Endothelial cell (in vitro differentiated cells): ENCODE measurements around the gene B4GALNT4. TPM values are rescaled to one million over a fixed set of nuclear protein-coding genes. Genes with fewer than 3 reads are reported as not detected.

Experiments
- DNase-seq: peaks from one replicate; pipeline ENCODE4 v3.0.0; 2021; ENCODE audit warnings: low spot score
- H3K27ac Mint-ChIP-seq: one replicate; pipeline ENCODE4 v1.8.0; 2021; ENCODE audit warnings: mixed read lengths, inconsistent platforms; ENCODE audit not compliant: unreplicated experiment
- H3K27me3 Mint-ChIP-seq: one replicate; pipeline ENCODE4 v1.8.0; 2021; ENCODE audit warnings: mild to moderate bottlenecking, moderate library complexity, mixed read lengths, inconsistent platforms; ENCODE audit not compliant: unreplicated experiment
- H3K36me3 Mint-ChIP-seq: one replicate; pipeline ENCODE4 v1.8.0; 2021; ENCODE audit warnings: mild to moderate bottlenecking, low read depth, mixed read lengths, inconsistent platforms; ENCODE audit not compliant: unreplicated experiment
- H3K4me1 Mint-ChIP-seq: one replicate; pipeline ENCODE4 v1.8.0; 2021; ENCODE audit warnings: mild to moderate bottlenecking, mixed read lengths, inconsistent platforms; ENCODE audit not compliant: unreplicated experiment
- H3K4me3 Mint-ChIP-seq: one replicate; pipeline ENCODE4 v1.8.0; 2021; ENCODE audit warnings: mild to moderate bottlenecking, mixed read lengths, inconsistent platforms; ENCODE audit not compliant: unreplicated experiment
- H3K9me3 Mint-ChIP-seq: one replicate; pipeline ENCODE4 v1.8.0; 2021; ENCODE audit warnings: mixed read lengths, inconsistent platforms; ENCODE audit not compliant: unreplicated experiment
- total RNA-seq: library from RNA; stranded (reverse); fragmentation: NEBNext Ultra II Directional; extraction: Animal tissue kit (Norgen Biotek cat#: 25700); gene quantifications from one replicate; pipeline ENCODE4 v1.2.1, GENCODE V29; 2021; ENCODE audit not compliant: unreplicated experiment
- TF ChIP-seq, protein P1 (sequence below): fragments of 200-600 bp; sonication (generic); IDR thresholded peaks from one replicate; pipeline ENCODE4 v1.5.0; 2021; ENCODE audit warnings: antibody characterized with exemption; ENCODE audit not compliant: unreplicated experiment

B4GALNT4 gene
- total RNA-seq, 1 donor from 2014 or later, result 14.9 TPM

GRCh38 chr11:425301-425700 lies 56.0 kb downstream of the B4GALNT4 start:
- Mint-ChIP-seq H3K36me3 (no peaks in the 10 kb centered on the region), H3K27me3 (peaks cover 7% of the 10 kb centered on the region), H3K27ac (no peak overlapping the region), H3K4me3 (no peak overlapping the region), H3K9me3 (no peaks in the 10 kb centered on the region), H3K4me1 (no peaks in the 10 kb centered on the region)
- TF ChIP-seq, protein P1, sequence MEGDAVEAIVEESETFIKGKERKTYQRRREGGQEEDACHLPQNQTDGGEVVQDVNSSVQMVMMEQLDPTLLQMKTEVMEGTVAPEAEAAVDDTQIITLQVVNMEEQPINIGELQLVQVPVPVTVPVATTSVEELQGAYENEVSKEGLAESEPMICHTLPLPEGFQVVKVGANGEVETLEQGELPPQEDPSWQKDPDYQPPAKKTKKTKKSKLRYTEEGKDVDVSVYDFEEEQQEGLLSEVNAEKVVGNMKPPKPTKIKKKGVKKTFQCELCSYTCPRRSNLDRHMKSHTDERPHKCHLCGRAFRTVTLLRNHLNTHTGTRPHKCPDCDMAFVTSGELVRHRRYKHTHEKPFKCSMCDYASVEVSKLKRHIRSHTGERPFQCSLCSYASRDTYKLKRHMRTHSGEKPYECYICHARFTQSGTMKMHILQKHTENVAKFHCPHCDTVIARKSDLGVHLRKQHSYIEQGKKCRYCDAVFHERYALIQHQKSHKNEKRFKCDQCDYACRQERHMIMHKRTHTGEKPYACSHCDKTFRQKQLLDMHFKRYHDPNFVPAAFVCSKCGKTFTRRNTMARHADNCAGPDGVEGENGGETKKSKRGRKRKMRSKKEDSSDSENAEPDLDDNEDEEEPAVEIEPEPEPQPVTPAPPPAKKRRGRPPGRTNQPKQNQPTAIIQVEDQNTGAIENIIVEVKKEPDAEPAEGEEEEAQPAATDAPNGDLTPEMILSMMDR, result no peak
- DNase-seq, result no peak

- H3K4me1 Mint-ChIP-seq, result no peaks in the 10 kb centered on the region
- H3K9me3 Mint-ChIP-seq, result no peaks in the 10 kb centered on the region
- H3K4me3 Mint-ChIP-seq, result no peak overlapping the region
- H3K27me3 Mint-ChIP-seq, result peaks cover 7% of the 10 kb centered on the region
- no peak overlapping the region for H3K27ac Mint-ChIP-seq
- no peaks in the 10 kb centered on the region for H3K36me3 Mint-ChIP-seq
- DNase-seq, result no peak
- TF ChIP-seq, protein P1, result no peak
Measured at GRCh38 chr11:426851-427250, 57.6 kb downstream of the B4GALNT4 start.

DNA sequence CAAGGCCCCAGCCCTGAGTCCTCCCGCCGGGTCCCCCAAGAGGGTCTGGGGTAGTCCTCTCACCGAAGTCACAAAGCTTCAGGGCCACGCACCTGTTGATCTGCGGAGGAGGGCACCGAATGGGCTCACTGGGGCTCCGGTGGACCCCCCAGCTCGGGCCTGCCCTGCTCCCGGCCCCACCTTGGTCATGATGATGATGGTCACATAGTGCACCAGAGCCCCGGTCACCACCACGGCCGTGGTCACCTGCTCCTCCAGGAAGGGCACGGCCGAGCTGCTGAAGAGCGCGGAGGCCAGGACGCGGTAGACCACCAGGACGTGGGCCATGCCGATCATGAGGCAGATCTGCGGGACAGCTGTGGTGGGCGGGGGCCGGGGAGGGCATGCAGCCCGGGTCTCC lies 59.0 kb downstream of the B4GALNT4 start:
- Mint-ChIP-seq H3K4me3 (no peak overlapping the region), H3K27ac (no peak overlapping the region), H3K9me3 (no peaks in the 10 kb centered on the region), H3K36me3 (no peaks in the 10 kb centered on the region), H3K4me1 (no peaks in the 10 kb centered on the region), H3K27me3 (peaks cover 11% of the 10 kb centered on the region)
- DNase-seq, result no peak
- TF ChIP-seq, protein P1, result no peak

DNA sequence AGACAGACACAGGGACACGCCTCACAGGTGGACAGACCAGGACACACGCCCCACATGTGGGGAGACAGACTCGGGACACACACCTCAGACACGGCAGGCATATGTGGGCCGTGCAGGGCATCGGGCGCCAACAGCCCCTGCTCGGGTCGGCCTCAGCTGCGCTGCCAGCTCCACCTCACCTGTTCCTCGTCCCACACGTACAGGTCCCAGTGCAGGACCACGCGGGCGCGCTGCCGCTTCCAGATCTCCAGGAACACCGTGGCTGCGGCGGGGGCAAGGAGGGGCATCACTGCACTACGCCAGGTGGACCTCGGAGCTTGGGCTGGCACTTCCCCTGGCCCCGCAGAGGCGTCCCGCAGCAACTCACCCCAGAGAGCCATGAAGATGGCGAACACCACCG lies 60.1 kb downstream of the B4GALNT4 start:
- TF ChIP-seq, protein P1, result no peak

GRCh38 chr11:429931-430456 lies 60.7 kb downstream of the B4GALNT4 start:
- TF ChIP-seq, protein P1, result no peak
- H3K36me3 Mint-ChIP-seq, result no peaks in the 10 kb centered on the region
- H3K9me3 Mint-ChIP-seq, result no peaks in the 10 kb centered on the region
- H3K4me3 Mint-ChIP-seq, result no peak overlapping the region
- no peak overlapping the region for H3K27ac Mint-ChIP-seq
- H3K4me1 Mint-ChIP-seq, result no peaks in the 10 kb centered on the region
- DNase-seq, result no peak
- H3K27me3 Mint-ChIP-seq, result peaks cover 12% of the 10 kb centered on the region

More for the DNA sequence above, 60.1 kb downstream of the B4GALNT4 start:
- Mint-ChIP-seq H3K9me3 (no peaks in the 10 kb centered on the region), H3K4me3 (no peak overlapping the region), H3K36me3 (no peaks in the 10 kb centered on the region), H3K27me3 (peaks cover 9% of the 10 kb centered on the region), H3K4me1 (no peaks in the 10 kb centered on the region), H3K27ac (no peak overlapping the region)
- DNase-seq, result no peak

Other genes with a start within 250 kb of the B4GALNT4 start
- not detected for gene SCGB1C1, start 176.4 kb upstream of the B4GALNT4 start, total RNA-seq
- gene BET1L, start 162.1 kb upstream of the B4GALNT4 start, total RNA-seq, result 64.4 TPM
- 89.2 TPM for gene RIC8A, start 161.8 kb upstream of the B4GALNT4 start, total RNA-seq
- 23.4 TPM for gene SIRT3, start 133.2 kb upstream of the B4GALNT4 start, total RNA-seq
- gene PSMD13, start 132.5 kb upstream of the B4GALNT4 start, total RNA-seq, result 189 TPM
- not detected for gene NLRP6, start 91.1 kb upstream of the B4GALNT4 start, total RNA-seq
- gene PGGHG, start 80.4 kb upstream of the B4GALNT4 start, total RNA-seq, result 69.7 TPM
- gene IFITM5, start 70.0 kb upstream of the B4GALNT4 start, total RNA-seq, result not detected
- 205 TPM for gene IFITM2, start 61.7 kb upstream of the B4GALNT4 start, total RNA-seq
- gene IFITM1, start 55.5 kb upstream of the B4GALNT4 start, total RNA-seq, result 23.4 TPM
- gene IFITM3, start 48.6 kb upstream of the B4GALNT4 start, total RNA-seq, result 446 TPM
- 0.49 TPM for gene PKP3, start 24.7 kb downstream of the B4GALNT4 start, total RNA-seq
- 18.7 TPM for gene SIGIRR, start 45.5 kb downstream of the B4GALNT4 start, total RNA-seq
- 0.41 TPM for gene ANO9, start 72.5 kb downstream of the B4GALNT4 start, total RNA-seq
- 46.4 TPM for gene PTDSS2, start 80.8 kb downstream of the B4GALNT4 start, total RNA-seq
- 61.1 TPM for gene RNH1, start 137.7 kb downstream of the B4GALNT4 start, total RNA-seq
- 92.4 TPM for gene HRAS, start 166.1 kb downstream of the B4GALNT4 start, total RNA-seq
- 2.6 TPM for gene LRRC56, start 168.0 kb downstream of the B4GALNT4 start, total RNA-seq
- 4.2 TPM for gene LMNTD2, start 191.2 kb downstream of the B4GALNT4 start, total RNA-seq
- gene RASSF7, start 191.5 kb downstream of the B4GALNT4 start, total RNA-seq, result 8.9 TPM
- gene PHRF1, start 207.0 kb downstream of the B4GALNT4 start, total RNA-seq, result 29.5 TPM
- gene IRF7, start 246.5 kb downstream of the B4GALNT4 start, total RNA-seq, result 11.6 TPM